ENCODE data around the gene KLK7. TPM values are rescaled to one million over a fixed set of nuclear protein-coding genes. Genes with fewer than 3 reads are reported as not detected.

The KLK7 gene
- total and polyA plus RNA-seq, 4 donors: 0.05 to 0.31 (median 0.14) TPM; not detected in 1

DNA sequence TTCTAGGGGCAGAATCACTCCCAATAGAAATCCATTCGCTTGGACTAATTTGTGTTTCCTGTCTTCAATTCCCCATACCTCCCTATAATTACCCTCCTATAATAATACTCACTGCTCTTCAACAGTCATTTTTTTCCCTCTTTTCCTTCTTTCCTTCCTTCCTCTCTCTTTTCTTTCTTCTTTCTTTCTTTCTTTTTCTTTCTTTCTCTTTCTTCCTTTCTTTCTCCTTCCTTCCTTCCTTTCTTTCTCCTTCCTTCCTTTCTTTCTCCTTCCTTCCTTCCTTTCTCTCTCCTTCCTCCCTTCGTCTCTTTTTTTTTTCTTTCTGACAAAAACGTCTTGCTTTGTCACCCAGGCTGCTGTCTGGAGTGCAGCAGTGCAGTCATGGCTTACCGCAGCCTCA is 38.9 kb downstream of the KLK7 start:
- TF ChIP-seq, protein P1, sequence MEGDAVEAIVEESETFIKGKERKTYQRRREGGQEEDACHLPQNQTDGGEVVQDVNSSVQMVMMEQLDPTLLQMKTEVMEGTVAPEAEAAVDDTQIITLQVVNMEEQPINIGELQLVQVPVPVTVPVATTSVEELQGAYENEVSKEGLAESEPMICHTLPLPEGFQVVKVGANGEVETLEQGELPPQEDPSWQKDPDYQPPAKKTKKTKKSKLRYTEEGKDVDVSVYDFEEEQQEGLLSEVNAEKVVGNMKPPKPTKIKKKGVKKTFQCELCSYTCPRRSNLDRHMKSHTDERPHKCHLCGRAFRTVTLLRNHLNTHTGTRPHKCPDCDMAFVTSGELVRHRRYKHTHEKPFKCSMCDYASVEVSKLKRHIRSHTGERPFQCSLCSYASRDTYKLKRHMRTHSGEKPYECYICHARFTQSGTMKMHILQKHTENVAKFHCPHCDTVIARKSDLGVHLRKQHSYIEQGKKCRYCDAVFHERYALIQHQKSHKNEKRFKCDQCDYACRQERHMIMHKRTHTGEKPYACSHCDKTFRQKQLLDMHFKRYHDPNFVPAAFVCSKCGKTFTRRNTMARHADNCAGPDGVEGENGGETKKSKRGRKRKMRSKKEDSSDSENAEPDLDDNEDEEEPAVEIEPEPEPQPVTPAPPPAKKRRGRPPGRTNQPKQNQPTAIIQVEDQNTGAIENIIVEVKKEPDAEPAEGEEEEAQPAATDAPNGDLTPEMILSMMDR (IDR thresholded peaks at IDR 0.05; ENCODE audit: control extremely low read depth, extremely low read depth): no peak
- Histone ChIP-seq H3K9me3 (ENCODE audit: control insufficient read depth in 4 of 4, insufficient read depth in 3 of 4, low read length in 3 of 4) (peaks cover 0 to 4% (median 0%) of the 10 kb centered on the region in 4 donors), H3K27ac (ENCODE audit: low read depth in 1 of 2, low read length in 1 of 2) (no peak overlapping the region), H3K4me3 (no peak overlapping the region), H3K27me3 (ENCODE audit: control insufficient read depth in 3 of 3, insufficient read depth in 3 of 3, low read length in 2 of 3) (peaks cover 0 to 1% (median 0%) of the 10 kb centered on the region in 3 donors), H3K4me1 (ENCODE audit: control insufficient read depth in 5 of 5, insufficient read depth in 5 of 5, low read length in 5 of 5) (no peaks in the 10 kb centered on the region), H3K36me3 (ENCODE audit: control insufficient read depth in 4 of 4, insufficient read depth in 4 of 4, low read length in 4 of 4) (no peaks in the 10 kb centered on the region), H3K9ac (ENCODE audit: insufficient read depth in 1 of 2, low read length in 2 of 2) (no peak overlapping the region)
- no peak for DNase-seq
- WGBS, 2 donors: 60 to 66% methylated on average over 4 of the region's 4 CpGs
- no peak for ATAC-seq (ENCODE audit: insufficient read depth, low FRiP score)

- peaks cover 0 to 7% (median 3%) of the 10 kb centered on the region in 4 donors for H3K9me3 ChIP-seq (ENCODE audit: control insufficient read depth in 4 of 4, insufficient read depth in 3 of 4, low read length in 3 of 4)
- H3K9ac ChIP-seq (ENCODE audit: insufficient read depth in 1 of 2, low read length in 2 of 2): no peak overlapping the region
- H3K4me1 ChIP-seq (ENCODE audit: control insufficient read depth in 5 of 5, insufficient read depth in 5 of 5, low read length in 5 of 5): no peaks in the 10 kb centered on the region
- 83 to 89% methylated on average over 10 of the region's 10 CpGs for WGBS, 2 donors
- ATAC-seq (ENCODE audit: insufficient read depth, low FRiP score) (no peak), DNase-seq (no peak)
- H3K27me3 ChIP-seq (ENCODE audit: control insufficient read depth in 3 of 3, insufficient read depth in 3 of 3, low read length in 2 of 3): no peaks in the 10 kb centered on the region
- TF ChIP-seq, protein P1 (IDR thresholded peaks at IDR 0.05; ENCODE audit: control extremely low read depth, extremely low read depth): no peak
- H3K4me3 ChIP-seq: no peak overlapping the region
- H3K27ac ChIP-seq (ENCODE audit: low read depth in 1 of 2, low read length in 1 of 2): no peak overlapping the region
- H3K36me3 ChIP-seq (ENCODE audit: control insufficient read depth in 4 of 4, insufficient read depth in 4 of 4, low read length in 4 of 4): no peaks in the 10 kb centered on the region
Observed at GRCh38 chr19:50943074-50943828, 40.5 kb downstream of the KLK7 start.

DNA sequence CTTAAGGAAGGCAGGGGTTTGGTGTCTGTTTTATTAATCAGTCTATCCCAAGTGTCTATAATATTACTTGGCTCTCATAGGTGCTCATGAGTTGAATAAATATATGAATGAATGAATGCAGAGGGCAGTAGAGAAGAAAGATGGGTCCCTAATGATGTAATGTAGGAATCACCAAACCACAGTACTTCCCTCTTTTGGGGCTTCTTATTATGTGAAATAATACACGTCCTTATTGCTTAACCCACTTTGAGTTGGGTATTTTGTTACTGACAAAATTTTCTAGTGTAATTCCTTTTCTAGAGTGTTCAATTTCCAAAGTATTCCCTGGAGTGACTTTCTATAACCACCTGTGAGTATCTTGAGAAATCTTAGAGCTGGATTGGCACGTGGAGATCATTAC is 44.1 kb downstream of the KLK7 start:
- Histone ChIP-seq H3K9me3 (ENCODE audit: control insufficient read depth in 4 of 4, insufficient read depth in 3 of 4, low read length in 3 of 4) (peaks cover 0 to 7% (median 3%) of the 10 kb centered on the region in 4 donors), H3K27me3 (ENCODE audit: control insufficient read depth in 3 of 3, insufficient read depth in 3 of 3, low read length in 2 of 3) (peaks cover 0 to 3% (median 0%) of the 10 kb centered on the region in 3 donors), H3K4me1 (ENCODE audit: control insufficient read depth in 5 of 5, insufficient read depth in 5 of 5, low read length in 5 of 5) (no peaks in the 10 kb centered on the region), H3K27ac (ENCODE audit: low read depth in 1 of 2, low read length in 1 of 2) (no peak overlapping the region), H3K9ac (ENCODE audit: insufficient read depth in 1 of 2, low read length in 2 of 2) (no peak overlapping the region), H3K36me3 (ENCODE audit: control insufficient read depth in 4 of 4, insufficient read depth in 4 of 4, low read length in 4 of 4) (no peaks in the 10 kb centered on the region), H3K4me3 (no peak overlapping the region)
- no peak for ATAC-seq (ENCODE audit: insufficient read depth, low FRiP score)
- 50 to 59% methylated on average over 2 of the region's 2 CpGs for WGBS, 2 donors
- DNase-seq: no peak
- TF ChIP-seq, protein P1 (IDR thresholded peaks at IDR 0.05; ENCODE audit: control extremely low read depth, extremely low read depth): no peak
